SK-N-MC (cell line): Measurements from ENCODE around the gene GNPAT.

Experiments
- EZH2 ChIP-seq: fragments of 200-600 bp; sonication (generic); IDR thresholded peaks from one replicate; pipeline ENCODE4 v1.6.1; 2017; ENCODE audit warnings: antibody characterized with exemption
- POLR2AphosphoS5 ChIP-seq: IDR thresholded peaks from 2 replicates; pipeline ENCODE4 v1.6.1; 2012; ENCODE audit warnings: mild to moderate bottlenecking, low read depth, low read length, borderline replicate concordance

DNA sequence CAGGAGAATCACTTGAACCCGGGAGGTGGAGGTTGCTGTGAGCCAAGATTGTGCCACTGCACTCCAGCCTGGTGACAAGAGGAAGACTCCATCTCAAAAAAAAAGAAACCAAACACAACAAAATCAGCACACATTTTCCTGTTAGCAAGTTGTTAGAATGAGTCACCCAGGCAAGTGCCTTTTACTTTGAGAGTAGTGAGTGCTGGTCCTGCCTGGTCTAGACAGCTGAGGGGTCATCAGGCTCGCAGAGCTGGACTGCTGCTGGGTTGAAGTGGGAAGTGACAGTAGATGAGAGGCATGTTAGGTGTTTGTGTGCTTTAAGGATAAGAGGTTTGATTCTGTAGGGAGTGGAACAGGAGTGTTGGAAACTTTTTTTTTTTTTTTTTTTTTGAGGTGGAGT lies 31.9 kb downstream of the GNPAT start:
- no peak for TF ChIP-seq EZH2
- TF ChIP-seq POLR2AphosphoS5, result no peak
